SK-N-MC (cell line): ENCODE results near the gene TSPEAR.

Experiments
- EZH2 ChIP-seq: fragments of 200-600 bp; sonication (generic); IDR thresholded peaks from one replicate; pipeline ENCODE4 v1.6.1; 2017; ENCODE audit warnings: antibody characterized with exemption
- FOXP2 ChIP-seq: optimal IDR thresholded peaks from 2 replicates; pipeline ENCODE3; 2011; ENCODE audit warnings: mild to moderate bottlenecking, moderate library complexity; ENCODE audit not compliant: insufficient read depth; ENCODE audit errors: extremely low read length, control extremely low read depth

DNA sequence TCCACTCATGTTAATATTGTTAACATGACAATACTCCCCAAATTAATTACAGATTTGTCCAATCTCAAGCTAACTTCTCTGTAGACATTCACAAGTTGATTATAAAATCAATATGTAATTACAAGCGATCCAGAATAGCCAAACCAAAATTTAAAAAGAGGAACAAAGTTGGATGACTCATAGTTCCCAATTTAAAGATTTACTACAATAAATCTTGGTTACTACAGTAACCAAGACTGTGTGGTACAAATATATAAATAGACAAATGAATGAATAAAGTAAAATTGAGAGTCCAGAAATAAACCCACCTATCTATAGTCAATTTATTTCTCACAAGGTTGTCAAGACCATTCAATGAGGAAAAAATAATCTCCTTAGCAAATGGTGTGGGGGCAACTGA is 145.0 kb downstream of the TSPEAR start:
- no peak for TF ChIP-seq EZH2
- TF ChIP-seq FOXP2, result no peak
